ENCODE measurements around the gene CT83. TPM values are rescaled to one million over a fixed set of nuclear protein-coding genes. Genes with fewer than 3 reads are reported as not detected.

CT83 gene
- total RNA-seq (2014; rRNA removed; shearing (Covaris generic)) = not detected in 2 replicates

GRCh38 chrX:116462822-116463221, at the start of gene CT83:
TSS of gene CT83 (minus strand) at chrX:116462976. CDS start at chrX:116462856, 120 bp downstream.
- DNase-seq = no peak
- Histone ChIP-seq H3K36me3 (no peaks in the 10 kb centered on the region), H3K4me1 (no peaks in the 10 kb centered on the region), H3K4me3 (no peak within 1 kb of the TSS), H3K27ac (no peak within 1 kb of the TSS), H3K9me3 (replicated peaks) (no peaks in the 10 kb centered on the region), H3K27me3 (no peaks in the 10 kb centered on the region)

GRCh38 chrX:116499780-116500179, 37.0 kb upstream of the CT83 start:
- Histone ChIP-seq H3K4me1 (no peaks in the 10 kb centered on the region), H3K9me3 (replicated peaks) (no peaks in the 10 kb centered on the region), H3K27ac (no peak overlapping the region), H3K27me3 (no peaks in the 10 kb centered on the region), H3K4me3 (no peak overlapping the region), H3K36me3 (no peaks in the 10 kb centered on the region)
- peak in 1 of 2 experiments; percentile 5 for DNase-seq

- Histone ChIP-seq H3K4me3 (no peak overlapping the region), H3K36me3 (no peaks in the 10 kb centered on the region), H3K4me1 (no peaks in the 10 kb centered on the region), H3K27ac (no peak overlapping the region), H3K27me3 (no peaks in the 10 kb centered on the region), H3K9me3 (replicated peaks) (no peaks in the 10 kb centered on the region)
- no peak for DNase-seq
Observed at GRCh38 chrX:116493271-116493670, 30.5 kb upstream of the CT83 start.

GRCh38 chrX:116490104-116490503, 27.3 kb upstream of the CT83 start:
- DNase-seq = peak in 1 of 2 experiments; percentile 6
- H3K27ac ChIP-seq = no peak overlapping the region

GRCh38 chrX:116480059-116480458, 17.3 kb upstream of the CT83 start:
- Histone ChIP-seq H3K36me3 (no peaks in the 10 kb centered on the region), H3K27me3 (no peaks in the 10 kb centered on the region), H3K4me1 (no peaks in the 10 kb centered on the region), H3K27ac (no peak overlapping the region), H3K4me3 (no peak overlapping the region), H3K9me3 (replicated peaks) (no peaks in the 10 kb centered on the region)
- no peak for DNase-seq

More at GRCh38 chrX:116490104-116490503, 27.3 kb upstream of the CT83 start:
- H3K9me3 ChIP-seq (replicated peaks) = no peaks in the 10 kb centered on the region
- H3K4me1 ChIP-seq = no peaks in the 10 kb centered on the region
- no peaks in the 10 kb centered on the region for H3K27me3 ChIP-seq
- no peak overlapping the region for H3K4me3 ChIP-seq
- no peaks in the 10 kb centered on the region for H3K36me3 ChIP-seq

GRCh38 chrX:116449156-116449555, 13.6 kb downstream of the CT83 start:
- Histone ChIP-seq H3K27me3 (no peaks in the 10 kb centered on the region), H3K4me1 (no peaks in the 10 kb centered on the region), H3K27ac (no peak overlapping the region), H3K9me3 (replicated peaks) (no peaks in the 10 kb centered on the region), H3K4me3 (no peak overlapping the region), H3K36me3 (no peaks in the 10 kb centered on the region)
- no peak for DNase-seq

- H3K27ac ChIP-seq = no peak within 1 kb of the TSS
- H3K4me1 ChIP-seq = no peaks in the 10 kb centered on the region
- no peak for DNase-seq
- H3K27me3 ChIP-seq = peaks cover 5% of the 10 kb centered on the region
- H3K4me3 ChIP-seq = no peak within 1 kb of the TSS
- H3K36me3 ChIP-seq = no peaks in the 10 kb centered on the region
- no peaks in the 10 kb centered on the region for H3K9me3 ChIP-seq (replicated peaks)
Observed at GRCh38 chrX:116436358-116436816, 26.4 kb downstream of the CT83 start, which contains the start of gene SLC6A14. TSS of gene SLC6A14 (plus strand) at chrX:116436606. CDS start at chrX:116436710, 104 bp downstream.

- H3K27ac ChIP-seq = no peak overlapping the region
- no peak overlapping the region for H3K4me3 ChIP-seq
- DNase-seq = no peak
Observed at GRCh38 chrX:116435597-116435996, 27.2 kb downstream of the CT83 start.

GRCh38 chrX:116427978-116428377, 34.8 kb downstream of the CT83 start:
- DNase-seq = no peak
- Histone ChIP-seq H3K36me3 (no peaks in the 10 kb centered on the region), H3K4me1 (no peaks in the 10 kb centered on the region), H3K9me3 (replicated peaks) (no peaks in the 10 kb centered on the region), H3K27me3 (no peaks in the 10 kb centered on the region), H3K27ac (no peak overlapping the region), H3K4me3 (no peak overlapping the region)

More at GRCh38 chrX:116435597-116435996, 27.2 kb downstream of the CT83 start:
- Histone ChIP-seq H3K4me1 (no peaks in the 10 kb centered on the region), H3K36me3 (no peaks in the 10 kb centered on the region), H3K9me3 (replicated peaks) (no peaks in the 10 kb centered on the region), H3K27me3 (peaks cover 5% of the 10 kb centered on the region)

- Histone ChIP-seq H3K9me3 (replicated peaks) (no peaks in the 10 kb centered on the region), H3K27ac (no peak overlapping the region), H3K27me3 (no peaks in the 10 kb centered on the region), H3K4me1 (no peaks in the 10 kb centered on the region), H3K36me3 (no peaks in the 10 kb centered on the region), H3K4me3 (no peak overlapping the region)
- no peak for DNase-seq
Observed at GRCh38 chrX:116417968-116418367, 44.8 kb downstream of the CT83 start.

GRCh38 chrX:116417214-116417613, 45.6 kb downstream of the CT83 start:
- no peaks in the 10 kb centered on the region for H3K36me3 ChIP-seq
- no peaks in the 10 kb centered on the region for H3K4me1 ChIP-seq
- peak in 1 of 2 experiments; percentile 4 for DNase-seq
- H3K4me3 ChIP-seq = no peak overlapping the region
- no peaks in the 10 kb centered on the region for H3K27me3 ChIP-seq
- H3K9me3 ChIP-seq (replicated peaks) = no peaks in the 10 kb centered on the region
- no peak overlapping the region for H3K27ac ChIP-seq

GRCh38 chrX:116413273-116413672, 49.5 kb downstream of the CT83 start:
- Histone ChIP-seq H3K9me3 (replicated peaks) (no peaks in the 10 kb centered on the region), H3K36me3 (no peaks in the 10 kb centered on the region), H3K4me1 (no peaks in the 10 kb centered on the region), H3K27me3 (no peaks in the 10 kb centered on the region), H3K27ac (no peak overlapping the region), H3K4me3 (no peak overlapping the region)
- DNase-seq = no peak

Other genes starting within 250 kb of the CT83 start
- gene SLC6A14, start 26.4 kb downstream of the CT83 start, total RNA-seq (2014; rRNA removed; shearing (Covaris generic)) = not detected in 2 replicates

All from SJCRH30 (cell line).